DND-41 (cell line): ENCODE data around the gene OPRL1.

Experiments used
- ATAC-seq: fragments of 200-7000 bp; cut with Tn5 transposase; 3 replicates; pipeline ENCODE4 v1.9.1; 2021; ENCODE audit warnings: low read depth; ENCODE audit not compliant: insufficient read depth
- DNase-seq: peaks from one replicate; pipeline ENCODE4 v3.0.0-alpha.2; 2020
- H2AFZ ChIP-seq: 2 replicates; pipeline ENCODE4 v1.6.0; 2012; ENCODE audit warnings: low read depth, low read length
- H3K27ac ChIP-seq: 2 replicates; pipeline ENCODE4 v1.5.1; 2012; ENCODE audit warnings: low read length, inconsistent platforms
- H3K27me3 ChIP-seq: fragments of 200-600 bp; sonication (generic); 2 replicates; pipeline ENCODE4 v1.6.0; 2012; ENCODE audit warnings: low read length, mild to moderate bottlenecking, inconsistent platforms; ENCODE audit not compliant: insufficient read depth, poor library complexity
- H3K36me3 ChIP-seq: 2 replicates; pipeline ENCODE4 v1.5.1; 2012; ENCODE audit warnings: low read length, inconsistent platforms; ENCODE audit not compliant: insufficient read depth
- H3K4me1 ChIP-seq: 2 replicates; pipeline ENCODE4 v1.5.1; 2012; ENCODE audit warnings: mild to moderate bottlenecking, low read length; ENCODE audit not compliant: insufficient read depth
- H3K4me2 ChIP-seq: 2 replicates; pipeline ENCODE4 v1.6.0; 2012; ENCODE audit warnings: mild to moderate bottlenecking, moderate library complexity, low read length, inconsistent platforms; ENCODE audit not compliant: insufficient read depth
- H3K4me3 ChIP-seq, 2 experiments: fragments of 200-600 bp in 1 of 2; shearing (Covaris generic) in 1 of 2; 2 replicates each; pipeline ENCODE4 v1.5.1; 2012 to 2016; ENCODE audit warnings: inconsistent platforms in 2 of 2, low read length in 2 of 2, mild to moderate bottlenecking in 2 of 2, low read depth in 1 of 2, moderate library complexity in 1 of 2
- H3K79me2 ChIP-seq: 2 replicates; pipeline ENCODE4 v1.6.0; 2012; ENCODE audit warnings: low read length, inconsistent platforms; ENCODE audit not compliant: insufficient read depth
- H3K9ac ChIP-seq: 2 replicates; pipeline ENCODE4 v1.6.0; 2012; ENCODE audit warnings: low read depth, mild to moderate bottlenecking, inconsistent platforms, low read length, moderate library complexity
- H3K9me3 ChIP-seq: 2 replicates; pipeline ENCODE4 v1.5.1; 2012; ENCODE audit warnings: low read length, moderate library complexity, mild to moderate bottlenecking, inconsistent platforms; ENCODE audit not compliant: insufficient read depth, severe bottlenecking
- H4K20me1 ChIP-seq: 2 replicates; pipeline ENCODE4 v1.6.0; 2012; ENCODE audit warnings: low read length; ENCODE audit not compliant: insufficient read depth
- CTCF ChIP-seq: IDR thresholded peaks from 2 replicates; pipeline ENCODE4 v1.5.1; 2012; ENCODE audit warnings: borderline replicate concordance, low read length, moderate library complexity, mild to moderate bottlenecking; ENCODE audit not compliant: poor library complexity, severe bottlenecking; ENCODE audit errors: extremely low read depth
- EZH2 ChIP-seq: IDR thresholded peaks from 3 replicates; pipeline ENCODE4 v1.6.1; 2012; ENCODE audit warnings: borderline replicate concordance, low read depth, mild to moderate bottlenecking, moderate library complexity, low read length, inconsistent platforms; ENCODE audit not compliant: severe bottlenecking

Gene OPRL1

GRCh38 chr20:64104667-64105451 is 25.0 kb downstream of the OPRL1 start:
- DNase-seq: no peak
- Histone ChIP-seq H4K20me1 (peaks cover 16% of the 10 kb centered on the region; the same call in 1 of the 2 replicates), H2AFZ (no peak overlapping the region), H3K36me3 (no peaks in the 10 kb centered on the region), H3K27me3 (peaks cover 25% of the 10 kb centered on the region), H3K9ac (no peak overlapping the region), H3K4me3 (no peak overlapping the region), H3K79me2 (no peaks in the 10 kb centered on the region), H3K4me1 (peaks cover 9% of the 10 kb centered on the region), H3K4me2 (no peak overlapping the region), H3K27ac (no peak overlapping the region), H3K9me3 (no peaks in the 10 kb centered on the region)
- no peak for TF ChIP-seq EZH2
- no peak for TF ChIP-seq CTCF
- no peak for ATAC-seq

- no peak overlapping the region for H3K4me2 ChIP-seq
- peaks cover 22% of the 10 kb centered on the region for H3K27me3 ChIP-seq
- H3K4me3 ChIP-seq: no peak overlapping the region
- TF ChIP-seq EZH2 (no peak), CTCF (no peak)
- DNase-seq (no peak), ATAC-seq (no peak)
- peaks cover 15% of the 10 kb centered on the region; the same call in 1 of the 2 replicates for H4K20me1 ChIP-seq
- no peak overlapping the region for H2AFZ ChIP-seq
- H3K36me3 ChIP-seq: no peaks in the 10 kb centered on the region
- H3K9me3 ChIP-seq: no peaks in the 10 kb centered on the region
- H3K9ac ChIP-seq: no peak overlapping the region
- no peaks in the 10 kb centered on the region for H3K79me2 ChIP-seq
- H3K4me1 ChIP-seq: peaks cover 9% of the 10 kb centered on the region
- no peak overlapping the region for H3K27ac ChIP-seq
Measured at GRCh38 chr20:64105846-64106434, 26.1 kb downstream of the OPRL1 start.

GRCh38 chr20:64106435-64106961 is 26.6 kb downstream of the OPRL1 start:
- Histone ChIP-seq H3K4me1 (peaks cover 9% of the 10 kb centered on the region), H3K9me3 (no peaks in the 10 kb centered on the region), H2AFZ (no peak overlapping the region), H3K4me3 (no peak overlapping the region), H3K27me3 (peaks cover 17% of the 10 kb centered on the region), H3K27ac (no peak overlapping the region), H3K79me2 (no peaks in the 10 kb centered on the region), H3K4me2 (no peak overlapping the region), H4K20me1 (peaks cover 10% of the 10 kb centered on the region; the same call in 1 of the 2 replicates), H3K9ac (no peak overlapping the region), H3K36me3 (no peaks in the 10 kb centered on the region)
- no peak for DNase-seq
- ATAC-seq: no peak
- no peak for TF ChIP-seq CTCF
- TF ChIP-seq EZH2: no peak
